Ishikawa (cell line): ENCODE measurements around the gene DOCK2.

Experiments
- EP300 ChIP-seq: IDR thresholded peaks from 2 replicates; pipeline ENCODE4 v1.6.1; 2012; ENCODE audit warnings: borderline replicate concordance
- MAX ChIP-seq: IDR thresholded peaks from 2 replicates; pipeline ENCODE4 v1.6.1; 2012
- NFIC ChIP-seq: IDR thresholded peaks from 2 replicates; pipeline ENCODE4 v1.6.1; 2012
- RAD21 ChIP-seq: IDR thresholded peaks from 2 replicates; pipeline ENCODE4 v1.6.1; 2012; ENCODE audit warnings: low read depth
- REST ChIP-seq: IDR thresholded peaks from 2 replicates; pipeline ENCODE4 v1.6.1; 2012; ENCODE audit warnings: low read depth, mild to moderate bottlenecking
- TAF1 ChIP-seq: IDR thresholded peaks from 2 replicates; pipeline ENCODE4 v1.6.1; 2012; ENCODE audit warnings: low read depth, mild to moderate bottlenecking
- TCF12 ChIP-seq: IDR thresholded peaks from 2 replicates; pipeline ENCODE4 v1.6.1; 2012; ENCODE audit warnings: low read depth
- TEAD4 ChIP-seq: IDR thresholded peaks from 2 replicates; pipeline ENCODE4 v1.6.1; 2012
- YY1 ChIP-seq: IDR thresholded peaks from 2 replicates; pipeline ENCODE4 v1.6.1; 2012; ENCODE audit warnings: low read depth
- ZBTB7A ChIP-seq: IDR thresholded peaks from 2 replicates; pipeline ENCODE4 v1.6.1; 2012; ENCODE audit warnings: low read depth

- TF ChIP-seq YY1 (no peak), RAD21 (no peak), ZBTB7A (no peak), EP300 (no peak), NFIC (no peak), TAF1 (no peak), TCF12 (no peak), TEAD4 (no peak), REST (no peak), MAX (no peak)
Measured at GRCh38 chr5:169944115-169944514, 307.0 kb downstream of the DOCK2 start.
